Adrenal gland (tissue), 12 donors: ENCODE measurements around the gene PIP4K2C. TPM values are rescaled to one million over a fixed set of nuclear protein-coding genes. Genes with fewer than 3 reads are reported as not detected.

Source experiments
- DNase-seq, 7 donors: peaks; one replicate each; pipeline ENCODE4 v3.0.0-alpha.2; 2019 to 2020
- H3K27ac ChIP-seq, 5 donors: fragments of 200-600 bp; sonication (generic) in 4 of 5; 1 replicate in 3 of 5; 2 replicates in 2 of 5; pipeline versions ENCODE4 v1.5.1 to v1.8.0; 2016 to 2020; ENCODE audit warnings: mild to moderate bottlenecking in 1 of 5
- H3K27me3 ChIP-seq: fragments of 200-600 bp; 2 replicates; pipeline ENCODE4 v1.8.0; 2021
- H3K36me3 ChIP-seq, 2 donors: fragments of 200-600 bp; replicated peaks in 1 of 2; 1 replicate in 1 of 2; 2 replicates in 1 of 2; pipeline versions ENCODE4 v1.5.1 to v1.8.0; 2018 to 2022
- H3K4me1 ChIP-seq, 2 donors: fragments of 200-600 bp; replicated peaks in 1 of 2; 1 replicate in 1 of 2; 2 replicates in 1 of 2; pipeline versions ENCODE4 v1.5.1 to v1.8.0; 2018 to 2021
- H3K4me3 ChIP-seq, 4 donors: fragments of 200-600 bp; sonication (generic) in 3 of 4; one replicate each; pipeline ENCODE4 v1.5.1; 2016 to 2018
- H3K9me3 ChIP-seq, 3 donors: fragments of 200-600 bp; sonication (generic) in 1 of 3; replicated peaks in 1 of 3; 1 replicate in 2 of 3; 2 replicates in 1 of 3; pipeline versions ENCODE4 v1.5.1 to v1.8.0; 2016 to 2021
- POLR2A ChIP-seq, 2 donors: fragments of 450-650 bp; IDR thresholded peaks; one replicate each; pipeline ENCODE4 v1.6.1; 2017; ENCODE audit warnings: antibody characterized with exemption in 2 of 2, mild to moderate bottlenecking in 2 of 2, moderate library complexity in 1 of 2
- WGBS, 4 donors: extraction: QIAGEN DNeasy Blood & Tissue Kit in 2 of 4; methylation state at CpG; one replicate each; pipeline versions ENCODE4 v1.1.5 to v1.1.7; 2013 to 2017; 5-methylcytosine and 5-hydroxymethylcytosine counted together
- intact Hi-C, 2 donors: fragments of 100-400 bp; cut with DNase I; formaldehyde crosslinking; loops; one replicate each; pipeline versions ENCODE4 v1.14.1 to v1.15.0; 2022 to 2023
- polyA plus RNA-seq, 3 donors: library from polyadenylated mRNA; stranded (reverse); fragments of 200-250 nt in 2 of 3; fragments of 350-450 nt in 1 of 3; fragmentation: Illumina TruSeq in 1 of 3; extraction: RNeasy Lipid Tissue Mini Kit (QIAGEN cat#74804) in 1 of 3; gene quantifications; one replicate each; pipeline ENCODE4 v1.2.3, GENCODE V29; 2013 to 2014
- total RNA-seq, 9 donors: library from RNA; depleted of rRNA in 4 of 9; stranded (reverse); fragments of >200 nt in 4 of 9; fragments of 120-200 nt in 1 of 9; fragmentation: NEBNext Ultra II Directional in 1 of 9; extraction: Animal tissue kit (Norgen Biotek cat#: 25700) in 1 of 9; gene quantifications; one replicate each; pipeline versions ENCODE4 v1.1.0 to v1.2.4, GENCODE V29; 2013 to 2023
- TF ChIP-seq, protein P1 (sequence below), 6 experiments: fragments of 450-650 bp in 4 of 6; fragments of 200-600 bp in 2 of 6; sonication (generic) in 1 of 6; IDR thresholded peaks; 1 replicate in 5 of 6; 2 replicates in 1 of 6; pipeline versions ENCODE4 v1.5.1 to v1.8.0; 2016 to 2021; ENCODE audit warnings: antibody characterized with exemption in 6 of 6, mild to moderate bottlenecking in 2 of 6, moderate library complexity in 1 of 6
- donor health status: healthy with polysubstance abuse.
- donor health status: Bipolar disorder and iron deficiency.
- donor health status: DM: yes; HTN: yes; CAD: no.
- donor health status: DM: no; HTN: no; CAD: no.
- donor health status: DM: no; HTN: no; CAD: no.
- donor health status: DM: yes; HTN: yes; CAD: no.

PIP4K2C gene
- total and polyA plus RNA-seq, 12 donors, result 8.1 to 75.9 (median 28.2) TPM

DNA sequence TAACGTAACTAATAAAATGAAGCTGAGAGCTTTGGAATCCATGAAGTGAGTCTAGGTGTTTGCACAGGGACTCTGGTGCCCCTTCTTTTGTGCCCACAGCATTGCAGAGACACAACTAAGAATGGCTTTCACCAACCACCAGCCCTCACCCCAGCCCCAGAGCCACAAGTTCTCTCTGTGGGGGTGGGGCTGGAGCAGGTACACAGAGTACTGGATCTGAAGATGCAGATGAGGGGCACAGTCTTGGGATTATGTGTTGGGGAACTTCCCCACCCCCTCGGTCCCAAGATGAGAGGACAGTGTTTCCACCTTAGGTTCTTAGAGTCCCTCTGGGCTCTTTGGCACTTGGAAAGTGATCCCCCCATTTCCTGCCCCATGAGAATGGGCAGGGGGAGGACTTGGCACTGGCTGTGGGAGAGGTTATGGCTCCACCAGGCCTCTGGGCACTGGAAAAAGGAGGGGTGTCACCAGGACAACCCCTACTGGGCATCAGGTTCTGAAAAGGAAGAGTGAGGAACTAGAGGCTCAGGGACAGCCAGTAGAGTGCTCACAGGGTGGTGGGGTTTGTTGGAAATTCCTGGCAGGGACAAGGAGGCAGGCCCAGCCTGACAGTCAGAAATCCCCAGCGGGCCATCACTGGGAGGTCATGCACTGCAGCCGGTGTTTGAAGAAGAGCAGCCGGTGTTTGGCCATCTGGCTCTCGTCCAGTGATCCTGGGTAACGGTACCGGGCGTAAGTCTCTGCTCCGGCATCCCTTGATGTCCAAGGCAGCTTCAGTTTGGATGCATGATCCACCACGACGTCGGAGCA is 35.3 kb downstream of the PIP4K2C start:
- DNase-seq, result peak in 2 of 7 donors; percentile 4 to 45
- WGBS, 4 donors, result 38 to 54% (median 41%) methylated on average over 6 to 13 of the region's 13 CpGs
- TF ChIP-seq, protein P1, sequence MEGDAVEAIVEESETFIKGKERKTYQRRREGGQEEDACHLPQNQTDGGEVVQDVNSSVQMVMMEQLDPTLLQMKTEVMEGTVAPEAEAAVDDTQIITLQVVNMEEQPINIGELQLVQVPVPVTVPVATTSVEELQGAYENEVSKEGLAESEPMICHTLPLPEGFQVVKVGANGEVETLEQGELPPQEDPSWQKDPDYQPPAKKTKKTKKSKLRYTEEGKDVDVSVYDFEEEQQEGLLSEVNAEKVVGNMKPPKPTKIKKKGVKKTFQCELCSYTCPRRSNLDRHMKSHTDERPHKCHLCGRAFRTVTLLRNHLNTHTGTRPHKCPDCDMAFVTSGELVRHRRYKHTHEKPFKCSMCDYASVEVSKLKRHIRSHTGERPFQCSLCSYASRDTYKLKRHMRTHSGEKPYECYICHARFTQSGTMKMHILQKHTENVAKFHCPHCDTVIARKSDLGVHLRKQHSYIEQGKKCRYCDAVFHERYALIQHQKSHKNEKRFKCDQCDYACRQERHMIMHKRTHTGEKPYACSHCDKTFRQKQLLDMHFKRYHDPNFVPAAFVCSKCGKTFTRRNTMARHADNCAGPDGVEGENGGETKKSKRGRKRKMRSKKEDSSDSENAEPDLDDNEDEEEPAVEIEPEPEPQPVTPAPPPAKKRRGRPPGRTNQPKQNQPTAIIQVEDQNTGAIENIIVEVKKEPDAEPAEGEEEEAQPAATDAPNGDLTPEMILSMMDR (IDR thresholded peaks at IDR 0.05), result no peak
- TF ChIP-seq POLR2A (IDR thresholded peaks at IDR 0.05), result no peak
- H3K9me3 ChIP-seq, result no peaks in the 10 kb centered on the region
- peaks cover 52% of the 10 kb centered on the region for H3K27me3 ChIP-seq
- no peak overlapping the region for H3K4me3 ChIP-seq
- intact Hi-C loops, result no loop called here
- H3K4me1 ChIP-seq, result peaks cover 4 to 14% of the 10 kb centered on the region in 2 donors
- no peaks in the 10 kb centered on the region for H3K36me3 ChIP-seq
- H3K27ac ChIP-seq, result no peak overlapping the region

DNA sequence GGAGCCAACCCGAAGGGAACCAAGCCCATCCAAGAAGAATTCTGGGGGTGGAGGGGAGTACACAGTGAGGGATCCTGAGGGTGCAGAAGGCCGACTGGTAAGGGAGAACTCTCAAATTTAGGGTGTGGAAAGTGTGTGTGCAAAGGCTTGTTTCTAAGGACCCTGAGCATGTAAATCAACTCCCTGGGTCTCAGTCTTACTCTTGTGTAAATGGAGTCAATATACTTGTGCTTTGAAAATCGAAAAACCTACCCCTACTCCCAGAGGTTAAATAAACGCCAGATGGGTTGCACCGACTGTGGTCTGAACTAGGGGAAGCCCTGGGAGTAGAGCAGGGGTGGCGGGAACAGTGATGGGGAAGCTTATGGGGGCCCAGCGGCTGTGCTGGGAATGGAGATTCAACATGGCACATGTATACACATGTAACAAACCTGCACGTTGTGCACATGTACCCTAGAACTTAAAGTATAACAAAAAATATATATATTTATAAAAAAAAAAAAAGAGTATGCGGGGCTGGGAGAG is 36.0 kb downstream of the PIP4K2C start:
- 22 to 41% (median 28%) methylated on average over 9 of the region's 9 CpGs for WGBS, 4 donors
- no peak overlapping the region for H3K4me3 ChIP-seq
- no peak overlapping the region for H3K27ac ChIP-seq
- peaks cover 55% of the 10 kb centered on the region for H3K27me3 ChIP-seq
- intact Hi-C loops, result no loop called here
- H3K4me1 ChIP-seq, result peaks cover 4 to 10% of the 10 kb centered on the region in 2 donors
- peak in 2 of 7 donors; percentile 0 to 11 for DNase-seq
- no peaks in the 10 kb centered on the region for H3K9me3 ChIP-seq
- H3K36me3 ChIP-seq, result no peaks in the 10 kb centered on the region
- TF ChIP-seq, protein P1 (IDR thresholded peaks at IDR 0.05), result no peak
- TF ChIP-seq POLR2A (IDR thresholded peaks at IDR 0.05), result no peak

DNA sequence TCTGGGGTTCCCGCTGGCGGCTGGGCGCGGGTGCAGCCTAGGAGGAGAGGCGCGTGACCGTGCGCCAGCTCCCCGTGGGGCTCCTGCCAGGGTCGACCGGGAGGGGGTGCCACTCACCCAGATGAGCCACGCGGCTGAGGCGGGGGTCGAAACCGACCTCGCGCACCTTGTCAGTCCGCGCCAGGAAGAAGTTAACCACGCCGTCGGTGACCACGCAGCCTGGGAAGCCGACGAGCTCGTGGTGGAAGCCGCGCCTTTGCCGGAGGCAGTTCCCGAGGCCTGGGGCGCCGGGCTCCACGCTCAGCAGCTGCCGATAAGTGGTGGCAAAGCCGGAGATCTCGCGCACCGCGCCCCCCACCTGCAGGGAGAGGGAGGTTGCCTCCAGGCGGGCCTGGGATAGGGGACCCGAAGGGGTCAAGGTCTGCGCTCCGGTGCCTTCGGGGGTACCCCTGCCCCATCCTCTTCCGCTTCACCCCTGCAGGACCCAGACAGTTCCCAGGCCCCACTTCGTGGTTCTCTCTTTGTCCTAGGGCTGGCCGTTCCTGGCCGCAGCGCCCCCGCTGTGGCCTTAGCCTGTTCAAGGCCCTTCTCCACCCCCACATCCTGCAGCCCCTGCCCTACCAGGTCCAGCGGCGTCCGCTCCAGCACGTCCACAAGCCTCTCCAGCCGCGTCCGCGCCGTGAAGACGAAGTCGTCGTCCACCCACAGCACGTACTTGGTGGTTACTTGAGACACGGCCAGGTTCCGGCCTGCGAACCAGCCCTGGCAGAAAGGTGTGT is 36.7 kb downstream of the PIP4K2C start:
- H3K4me3 ChIP-seq, result no peak overlapping the region
- WGBS, 4 donors, result 9 to 27% (median 18%) methylated on average over 14 to 67 of the region's 67 CpGs
- peaks cover 11 to 17% of the 10 kb centered on the region in 2 donors for H3K4me1 ChIP-seq
- DNase-seq, result peak in 3 of 7 donors; percentile 9 to 31 (median 22)
- intact Hi-C loops, result no loop called here
- H3K27me3 ChIP-seq, result peaks cover 62% of the 10 kb centered on the region
- TF ChIP-seq POLR2A (IDR thresholded peaks at IDR 0.05), result no peak
- TF ChIP-seq, protein P1 (IDR thresholded peaks at IDR 0.05), result no peak
- H3K36me3 ChIP-seq, result no peaks in the 10 kb centered on the region
- H3K9me3 ChIP-seq, result no peaks in the 10 kb centered on the region
- H3K27ac ChIP-seq, result no peak overlapping the region
